Measurements from ENCODE around the gene ESPNL. TPM values are rescaled to one million over a fixed set of nuclear protein-coding genes. Genes with fewer than 3 reads are reported as not detected.

Gene ESPNL
- total RNA-seq, 1 experiment from 2014 or later, result 0.19 TPM

DNA sequence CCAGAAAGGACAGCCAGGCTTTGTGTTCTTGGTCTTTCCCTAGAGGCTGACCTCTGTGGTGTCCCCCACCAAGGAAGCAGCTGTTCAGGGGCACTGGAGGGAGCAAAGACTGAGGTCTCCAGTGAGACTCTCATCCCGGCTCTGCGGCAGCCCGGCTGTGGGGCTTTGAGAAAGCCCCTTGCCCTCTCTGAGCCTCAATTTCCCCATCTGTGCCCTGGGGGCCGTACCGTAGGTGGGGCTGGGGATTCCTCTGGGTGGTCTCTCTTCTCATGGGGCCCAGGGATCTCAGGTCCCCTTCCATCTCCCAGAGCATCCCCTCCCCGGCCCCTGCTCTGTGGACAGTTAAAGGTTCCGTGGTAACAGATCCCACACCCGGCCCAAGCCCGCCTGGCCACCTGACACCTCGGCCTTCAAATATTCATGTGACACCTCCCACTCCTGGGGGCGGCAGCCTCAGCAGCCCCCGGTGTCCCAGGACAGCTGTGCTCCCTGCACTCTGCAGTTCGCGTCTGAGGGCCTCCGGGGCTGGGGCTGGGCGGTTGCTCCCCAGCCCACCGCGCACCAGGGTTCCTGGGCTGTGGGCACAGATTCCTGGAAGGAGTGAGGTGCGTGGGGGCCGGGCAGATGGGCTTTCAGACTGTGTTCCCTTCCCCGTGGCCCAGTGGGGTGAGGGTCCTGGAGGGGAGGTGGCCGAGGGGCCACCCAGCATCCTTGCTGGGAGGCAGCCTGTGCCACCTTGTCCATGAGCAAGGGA lies 23.3 kb downstream of the ESPNL start:
- TF ChIP-seq, protein P1, sequence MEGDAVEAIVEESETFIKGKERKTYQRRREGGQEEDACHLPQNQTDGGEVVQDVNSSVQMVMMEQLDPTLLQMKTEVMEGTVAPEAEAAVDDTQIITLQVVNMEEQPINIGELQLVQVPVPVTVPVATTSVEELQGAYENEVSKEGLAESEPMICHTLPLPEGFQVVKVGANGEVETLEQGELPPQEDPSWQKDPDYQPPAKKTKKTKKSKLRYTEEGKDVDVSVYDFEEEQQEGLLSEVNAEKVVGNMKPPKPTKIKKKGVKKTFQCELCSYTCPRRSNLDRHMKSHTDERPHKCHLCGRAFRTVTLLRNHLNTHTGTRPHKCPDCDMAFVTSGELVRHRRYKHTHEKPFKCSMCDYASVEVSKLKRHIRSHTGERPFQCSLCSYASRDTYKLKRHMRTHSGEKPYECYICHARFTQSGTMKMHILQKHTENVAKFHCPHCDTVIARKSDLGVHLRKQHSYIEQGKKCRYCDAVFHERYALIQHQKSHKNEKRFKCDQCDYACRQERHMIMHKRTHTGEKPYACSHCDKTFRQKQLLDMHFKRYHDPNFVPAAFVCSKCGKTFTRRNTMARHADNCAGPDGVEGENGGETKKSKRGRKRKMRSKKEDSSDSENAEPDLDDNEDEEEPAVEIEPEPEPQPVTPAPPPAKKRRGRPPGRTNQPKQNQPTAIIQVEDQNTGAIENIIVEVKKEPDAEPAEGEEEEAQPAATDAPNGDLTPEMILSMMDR (IDR thresholded peaks at IDR 0.05; ENCODE audit: unreplicated experiment), result no peak
- Mint-ChIP-seq H3K27me3 (ENCODE audit: unreplicated experiment) (peaks cover 19% of the 10 kb centered on the region), H3K36me3 (ENCODE audit: insufficient read depth, unreplicated experiment) (no peaks in the 10 kb centered on the region), H3K4me3 (ENCODE audit: low read depth, unreplicated experiment) (no peak overlapping the region), H3K9me3 (ENCODE audit: low read depth, unreplicated experiment) (no peaks in the 10 kb centered on the region), H3K4me1 (ENCODE audit: low read depth, unreplicated experiment) (no peaks in the 10 kb centered on the region), H3K27ac (ENCODE audit: unreplicated experiment) (no peak overlapping the region)
- CTCF ChIA-PET, result no interaction called here
- BruUV-seq (replicated peaks), result no TSS peak
- intact Hi-C loops (cut with micrococcal nuclease; ENCODE audit: unreplicated experiment), result no loop called here
- no peak for DNase-seq

DNA sequence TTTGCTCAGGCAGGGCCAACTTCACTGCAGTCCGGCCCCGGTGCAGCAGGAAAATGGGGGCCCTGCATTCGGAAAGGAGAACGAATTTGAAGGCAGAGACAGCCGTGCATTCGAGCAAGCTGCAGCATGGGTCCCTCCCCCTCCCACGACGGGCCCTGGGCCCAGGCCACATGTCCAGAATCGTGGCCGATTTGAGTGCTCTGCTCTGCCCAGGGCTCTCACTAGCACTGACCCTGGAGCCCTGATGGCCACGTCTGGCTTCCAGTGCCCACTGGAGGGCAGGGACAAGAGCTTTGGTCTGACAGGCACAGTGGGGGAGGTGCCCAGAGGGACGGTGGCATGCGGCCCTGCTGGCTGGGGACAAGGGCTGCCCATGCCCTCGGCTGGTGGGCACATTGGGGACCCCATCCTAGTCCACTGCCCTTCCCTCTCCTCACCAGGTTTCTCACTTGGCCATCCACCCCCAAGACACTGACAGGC lies 23.9 kb downstream of the ESPNL start:
- Mint-ChIP-seq H3K9me3 (ENCODE audit: low read depth, unreplicated experiment) (no peaks in the 10 kb centered on the region), H3K27ac (ENCODE audit: unreplicated experiment) (no peak overlapping the region), H3K4me1 (ENCODE audit: low read depth, unreplicated experiment) (no peaks in the 10 kb centered on the region), H3K27me3 (ENCODE audit: unreplicated experiment) (peaks cover 13% of the 10 kb centered on the region), H3K36me3 (ENCODE audit: insufficient read depth, unreplicated experiment) (no peaks in the 10 kb centered on the region), H3K4me3 (ENCODE audit: low read depth, unreplicated experiment) (no peak overlapping the region)
- intact Hi-C loops (cut with micrococcal nuclease; ENCODE audit: unreplicated experiment), result no loop called here
- BruUV-seq (replicated peaks), result no TSS peak
- DNase-seq, result no peak
- TF ChIP-seq, protein P1 (IDR thresholded peaks at IDR 0.05; ENCODE audit: unreplicated experiment), result no peak
- CTCF ChIA-PET, result no interaction called here

DNA sequence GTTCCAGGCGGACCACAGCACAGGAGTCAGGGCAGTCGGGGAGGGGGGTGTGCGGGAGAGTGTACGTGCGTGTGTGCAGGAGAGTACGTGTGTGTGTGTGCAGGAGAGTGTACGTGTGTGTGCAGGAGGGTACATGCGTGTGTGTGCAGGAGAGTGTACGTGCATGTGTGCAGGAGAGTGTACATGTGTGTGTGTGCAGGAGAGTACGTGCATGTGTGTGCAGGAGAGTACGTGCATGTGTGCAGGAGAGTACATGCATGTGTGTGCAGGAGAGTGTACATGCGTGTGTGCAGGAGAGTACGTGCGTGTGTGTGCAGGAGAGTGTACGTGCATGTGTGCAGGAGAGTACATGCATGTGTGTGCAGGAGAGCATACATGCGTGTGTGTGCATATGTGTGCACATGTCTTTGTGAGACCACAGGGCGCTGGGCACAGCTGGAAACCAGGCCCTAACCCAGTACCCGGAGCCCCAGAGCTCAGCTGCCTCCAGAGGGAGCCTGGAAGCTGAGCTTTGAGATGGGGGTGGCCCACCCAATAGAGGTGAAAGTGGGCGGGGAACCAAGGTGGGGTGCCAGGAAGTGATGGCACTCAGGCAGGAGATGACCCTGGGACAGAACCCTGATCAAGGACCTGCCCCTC lies 24.5 kb downstream of the ESPNL start:
- CTCF ChIA-PET, result no interaction called here
- TF ChIP-seq, protein P1 (IDR thresholded peaks at IDR 0.05; ENCODE audit: unreplicated experiment), result no peak
- Mint-ChIP-seq H3K36me3 (ENCODE audit: insufficient read depth, unreplicated experiment) (no peaks in the 10 kb centered on the region), H3K27me3 (ENCODE audit: unreplicated experiment) (peaks cover 7% of the 10 kb centered on the region), H3K27ac (ENCODE audit: unreplicated experiment) (no peak overlapping the region), H3K4me3 (ENCODE audit: low read depth, unreplicated experiment) (no peak overlapping the region), H3K9me3 (ENCODE audit: low read depth, unreplicated experiment) (no peaks in the 10 kb centered on the region), H3K4me1 (ENCODE audit: low read depth, unreplicated experiment) (no peaks in the 10 kb centered on the region)
- DNase-seq, result no peak
- no TSS peak for BruUV-seq (replicated peaks)
- intact Hi-C loops (cut with micrococcal nuclease; ENCODE audit: unreplicated experiment), result no loop called here

DNA sequence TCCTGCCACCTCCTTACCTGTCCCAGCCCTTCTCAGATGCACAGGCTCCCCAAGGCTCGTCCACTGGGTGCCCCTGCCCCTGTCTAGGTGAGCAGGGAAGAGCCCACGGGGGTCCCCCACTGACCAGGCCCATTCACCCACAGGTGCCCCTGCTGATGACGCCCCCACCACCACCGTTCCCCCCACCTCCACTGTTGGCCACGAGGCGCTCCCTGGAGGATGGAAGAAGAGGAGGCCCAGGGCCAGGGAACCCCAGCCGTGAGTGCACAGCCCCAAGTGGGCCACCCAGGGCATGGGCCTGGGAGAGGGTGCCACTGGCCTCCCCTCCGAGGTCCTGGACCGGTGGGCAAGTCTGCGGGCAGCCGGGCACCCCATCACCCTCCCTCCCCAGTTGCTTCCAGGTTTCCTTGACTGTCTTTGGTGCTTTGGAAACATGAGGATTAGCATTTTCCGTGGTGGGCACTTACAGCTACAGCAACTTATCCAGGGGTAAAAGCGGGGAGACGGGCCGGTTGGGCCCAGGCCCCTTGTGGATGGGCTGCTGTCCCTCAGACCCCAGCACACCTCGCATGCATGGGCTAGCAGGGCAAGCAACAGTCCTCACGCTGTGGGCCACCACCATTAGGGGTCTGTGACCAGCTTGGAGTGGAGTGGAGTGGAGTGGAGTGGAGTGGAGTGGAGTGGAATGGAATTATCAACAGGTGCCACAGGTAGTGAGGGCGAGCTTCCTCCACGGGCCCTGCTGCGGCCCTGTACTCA lies 25.2 kb downstream of the ESPNL start:
- no peaks in the 10 kb centered on the region for H3K36me3 Mint-ChIP-seq (ENCODE audit: insufficient read depth, unreplicated experiment)

More for the DNA sequence above, 25.2 kb downstream of the ESPNL start:
- Mint-ChIP-seq H3K4me3 (ENCODE audit: low read depth, unreplicated experiment) (no peak overlapping the region), H3K4me1 (ENCODE audit: low read depth, unreplicated experiment) (no peaks in the 10 kb centered on the region), H3K9me3 (ENCODE audit: low read depth, unreplicated experiment) (no peaks in the 10 kb centered on the region), H3K27me3 (ENCODE audit: unreplicated experiment) (no peaks in the 10 kb centered on the region), H3K27ac (ENCODE audit: unreplicated experiment) (no peak overlapping the region)
- DNase-seq, result no peak
- CTCF ChIA-PET, result no interaction called here
- intact Hi-C loops (cut with micrococcal nuclease; ENCODE audit: unreplicated experiment), result no loop called here
- BruUV-seq (replicated peaks), result no TSS peak
- TF ChIP-seq, protein P1 (IDR thresholded peaks at IDR 0.05; ENCODE audit: unreplicated experiment), result no peak

Data from Calu3 (cell line).